ENCODE measurements around the gene CPSF7.

The CPSF7 gene

GRCh38 chr11:61474013-61474643 lies 44.4 kb upstream of the CPSF7 start:
- ChIA-PET POLR2A (no interaction called here), CTCF (interaction anchor here (0.5 to 11.7 kb wide), 6 partner anchors 12 to 144 kb away, joined by 3 to 325 read pairs (median 4); partner anchors contain the start of gene LRRC10B)
- Histone ChIP-seq H3K9me3 (ENCODE audit: control insufficient read depth, insufficient read depth, low read depth, low read length) (no peaks in the 10 kb centered on the region), H3K4me1 (ENCODE audit: control insufficient read depth, insufficient read depth, low read length) (no peaks in the 10 kb centered on the region), H3K4me3 (ENCODE audit: low read depth, low read length) (no peak overlapping the region), H3K27ac (ENCODE audit: extremely low read depth, low read depth, low read length) (no peak overlapping the region), H3K36me3 (ENCODE audit: control insufficient read depth in 2 of 2, insufficient read depth in 1 of 2, low read length in 2 of 2) (peaks cover 0 to 8% of the 10 kb centered on the region in 2 experiments; a peak in 1 of 3 replicates)
- no peak for TF ChIP-seq ZNF16 (tag by site-specific recombination; IDR thresholded peaks at IDR 0.05; ENCODE audit: low read depth)
- TF ChIP-seq ZNF707 (tag by site-specific recombination; IDR thresholded peaks at IDR 0.05) = no peak
- no peak for TF ChIP-seq ZNF449 (tag by site-specific recombination; IDR thresholded peaks at IDR 0.05)
- TF ChIP-seq ZNF549 (tag by site-specific recombination; IDR thresholded peaks at IDR 0.05) = no peak
- no peak for TF ChIP-seq EGR2 (tag by site-specific recombination; IDR thresholded peaks at IDR 0.05; ENCODE audit: low read depth)
- TF ChIP-seq ZEB2 (tag by site-specific recombination; IDR thresholded peaks at IDR 0.05) = no peak
- no peak for TF ChIP-seq ZNF174 (tag by site-specific recombination; IDR thresholded peaks at IDR 0.05)

- Histone ChIP-seq H3K4me1 (ENCODE audit: control insufficient read depth, insufficient read depth, low read length) (no peaks in the 10 kb centered on the region), H3K4me3 (ENCODE audit: low read depth, low read length) (no peak overlapping the region), H3K27ac (ENCODE audit: extremely low read depth, low read depth, low read length) (no peak overlapping the region), H3K36me3 (ENCODE audit: control insufficient read depth in 2 of 2, insufficient read depth in 1 of 2, low read length in 2 of 2) (peaks cover 0 to 11% of the 10 kb centered on the region in 2 experiments; a peak in 1 of 3 replicates), H3K9me3 (ENCODE audit: control insufficient read depth, insufficient read depth, low read depth, low read length) (no peaks in the 10 kb centered on the region)
- TF ChIP-seq ZNF391 (tag by site-specific recombination; IDR thresholded peaks at IDR 0.05; ENCODE audit: borderline replicate concordance, low read depth) (no peak), EGR2 (tag by site-specific recombination; IDR thresholded peaks at IDR 0.05; ENCODE audit: low read depth) (peak; percentile 88), ZFHX2 (tag by site-specific recombination; conservative IDR thresholded peaks at IDR 0.05) (peak; percentile 88)
- CTCF ChIA-PET = interaction anchor here (0.7 to 11.7 kb wide), 4 partner anchors 27 to 996 kb away, joined by 3 to 325 read pairs (median 12); partner anchors contain the start of genes LRRC10B and SYT7
- POLR2A ChIA-PET = interaction anchor here (0.6 kb wide), 1 partner anchor 164 kb away, joined by 3 read pairs; no protein-coding TSS in a partner anchor
These were observed 43.7 kb upstream of the CPSF7 start for GRCh38 chr11:61473370-61474012.

- no peaks in the 10 kb centered on the region for H3K4me1 ChIP-seq (ENCODE audit: control insufficient read depth, insufficient read depth, low read length)
- no peak overlapping the region for H3K27ac ChIP-seq (ENCODE audit: extremely low read depth, low read depth, low read length)
- CTCF ChIA-PET = interaction anchor here (0.6 to 11.7 kb wide), 9 partner anchors 24 to 995 kb away, joined by 3 to 325 read pairs (median 4); partner anchors contain the start of genes LRRC10B and SYT7
- no peaks in the 10 kb centered on the region for H3K9me3 ChIP-seq (ENCODE audit: control insufficient read depth, insufficient read depth, low read depth, low read length)
- POLR2A ChIA-PET = interaction anchor here (0.6 kb wide), 1 partner anchor 164 kb away, joined by 3 read pairs; no protein-coding TSS in a partner anchor
- H3K4me3 ChIP-seq (ENCODE audit: low read depth, low read length) = no peak overlapping the region
- TF ChIP-seq PRDM6 (tag by site-specific recombination; IDR thresholded peaks at IDR 0.05) (no peak), ZFP3 (tag by site-specific recombination; IDR thresholded peaks at IDR 0.05; ENCODE audit: low read depth) (no peak), ZSCAN23 (tag by site-specific recombination; IDR thresholded peaks at IDR 0.05) (no peak)
- peaks cover 0 to 14% of the 10 kb centered on the region in 2 experiments; a peak in 1 of 3 replicates for H3K36me3 ChIP-seq (ENCODE audit: control insufficient read depth in 2 of 2, insufficient read depth in 1 of 2, low read length in 2 of 2)
These were observed 43.1 kb upstream of the CPSF7 start for GRCh38 chr11:61472868-61473267.

GRCh38 chr11:61472282-61472681 lies 42.5 kb upstream of the CPSF7 start:
- POLR2A ChIA-PET = no interaction called here
- no peak for TF ChIP-seq ZNF521 (tag by site-specific recombination; IDR thresholded peaks at IDR 0.05)
- TF ChIP-seq ZNF548 (tag by site-specific recombination; IDR thresholded peaks at IDR 0.05) = no peak
- no peak for TF ChIP-seq ZBTB49 (tag by site-specific recombination; IDR thresholded peaks at IDR 0.05; ENCODE audit: low read depth)
- TF ChIP-seq GLI4 (tag by site-specific recombination; IDR thresholded peaks at IDR 0.05) = no peak
- no peak for TF ChIP-seq ZNF561 (tag by site-specific recombination; IDR thresholded peaks at IDR 0.05; ENCODE audit: borderline replicate concordance)
- no peak for TF ChIP-seq KLF10 (tag by site-specific recombination; IDR thresholded peaks at IDR 0.05)
- no peak for TF ChIP-seq ZNF529 (tag by site-specific recombination; IDR thresholded peaks at IDR 0.05; ENCODE audit: insufficient replicate concordance)
- TF ChIP-seq YY1 (tag by site-specific recombination; IDR thresholded peaks at IDR 0.05) = no peak
- no peak for TF ChIP-seq ZNF624 (tag by site-specific recombination; IDR thresholded peaks at IDR 0.05)

More at GRCh38 chr11:61472282-61472681, 42.5 kb upstream of the CPSF7 start:
- CTCF ChIA-PET = interaction anchor here (0.6 to 11.7 kb wide), 7 partner anchors 11 to 224 kb away, joined by 3 to 325 read pairs (median 3); partner anchors contain the start of gene LRRC10B
- no peak overlapping the region for H3K27ac ChIP-seq (ENCODE audit: extremely low read depth, low read depth, low read length)
- H3K4me3 ChIP-seq (ENCODE audit: low read depth, low read length) = no peak overlapping the region
- H3K9me3 ChIP-seq (ENCODE audit: control insufficient read depth, insufficient read depth, low read depth, low read length) = no peaks in the 10 kb centered on the region
- no peaks in the 10 kb centered on the region for H3K4me1 ChIP-seq (ENCODE audit: control insufficient read depth, insufficient read depth, low read length)
- peaks cover 0 to 14% of the 10 kb centered on the region in 2 experiments; a peak in 1 of 3 replicates for H3K36me3 ChIP-seq (ENCODE audit: control insufficient read depth in 2 of 2, insufficient read depth in 1 of 2, low read length in 2 of 2)

All from HEK293 (cell line).